PC-9 (cell line): ENCODE results near the gene AHDC1. TPM values are rescaled to one million over a fixed set of nuclear protein-coding genes. Genes with fewer than 3 reads are reported as not detected.

Experiments used
- BruUV-seq: library from RNA; stranded (reverse); fragments of 400-500 nt; replicated peaks from 2 replicates; lab custom pipeline; 2021; lab: Mats Ljungman, UMichigan
- CTCF ChIA-PET: fragments of 300-600 bp; sonication (Branson Sonifier 250); formaldehyde crosslinking; loops from one replicate; lab custom pipeline; 2022; ENCODE audit warnings: antibody characterized with exemption; lab: Charles Lee
- POLR2A ChIA-PET: fragments of 300-600 bp; sonication (Branson Sonifier 250); formaldehyde crosslinking; loops from one replicate; lab custom pipeline; 2022; ENCODE audit warnings: antibody characterized with exemption; ENCODE audit not compliant: unreplicated experiment; lab: Charles Lee
- DNase-seq, 2 experiments: peaks; one replicate each; pipeline versions ENCODE4 v3.0.0 to v3.0.0-alpha.2; 2015 to 2022; ENCODE audit warnings: mixed read lengths in 1 of 2
- H2AFZ ChIP-seq: fragments of 200-600 bp; sonication (generic); 2 replicates; pipeline ENCODE4 v1.8.1; 2017; ENCODE audit warnings: antibody characterized with exemption
- H3F3A ChIP-seq: fragments of 200-600 bp; sonication (generic); 2 replicates; pipeline ENCODE4 v1.8.1; 2017; ENCODE audit warnings: antibody characterized with exemption, mild to moderate bottlenecking, low read depth; ENCODE audit not compliant: insufficient read depth
- H3K27ac ChIP-seq: fragments of 200-600 bp; sonication (generic); 2 replicates; pipeline ENCODE4 v1.6.1; 2016; ENCODE audit warnings: mixed run types
- H3K27me3 ChIP-seq: fragments of 200-600 bp; sonication (generic); 2 replicates; pipeline ENCODE4 v1.6.1; 2016; ENCODE audit warnings: low read depth, mixed run types; ENCODE audit not compliant: insufficient read depth
- H3K36me3 ChIP-seq: fragments of 200-600 bp; sonication (generic); 2 replicates; pipeline ENCODE4 v1.6.1; 2016; ENCODE audit warnings: low read depth, mixed run types
- H3K4me1 ChIP-seq: fragments of 200-600 bp; sonication (generic); replicated peaks from 2 replicates; pipeline ENCODE4 v1.6.1; 2016; ENCODE audit warnings: mixed run types; ENCODE audit not compliant: insufficient read depth
- H3K4me2 ChIP-seq: fragments of 200-600 bp; sonication (generic); 2 replicates; pipeline ENCODE4 v1.6.1; 2017; ENCODE audit warnings: mixed run types
- H3K4me3 ChIP-seq: fragments of 200-600 bp; sonication (generic); 2 replicates; pipeline ENCODE4 v1.6.1; 2016; ENCODE audit warnings: mixed run types
- H3K79me2 ChIP-seq: fragments of 200-600 bp; sonication (generic); 2 replicates; pipeline ENCODE4 v1.6.1; 2017; ENCODE audit warnings: low read depth, mixed run types
- H3K9me2 ChIP-seq: fragments of 200-600 bp; sonication (generic); 2 replicates; pipeline ENCODE4 v1.8.1; 2017; ENCODE audit warnings: mild to moderate bottlenecking; ENCODE audit not compliant: insufficient read depth
- H3K9me3 ChIP-seq: fragments of 200-600 bp; sonication (generic); 2 replicates; pipeline ENCODE4 v1.8.1; 2016; ENCODE audit warnings: low read depth; ENCODE audit not compliant: insufficient read depth
- H4K20me1 ChIP-seq: fragments of 200-600 bp; sonication (generic); 2 replicates; pipeline ENCODE4 v1.8.1; 2017; ENCODE audit not compliant: insufficient read depth
- CTCF ChIP-seq: fragments of 200-600 bp; sonication (generic); conservative IDR thresholded peaks from 2 replicates; pipeline ENCODE4 v1.6.1; 2017; ENCODE audit warnings: mixed run types, antibody characterized with exemption, mild to moderate bottlenecking, moderate library complexity
- EZH2 ChIP-seq: fragments of 200-600 bp; sonication (generic); IDR thresholded peaks from 2 replicates; pipeline ENCODE4 v1.8.0; 2017; ENCODE audit warnings: antibody characterized with exemption, low read depth
- intact Hi-C: fragments of 100-400 bp; cut with micrococcal nuclease; formaldehyde crosslinking; loops from one replicate; pipeline ENCODE4 v1.10.0; 2022; ENCODE audit not compliant: unreplicated experiment
- total RNA-seq: library from RNA; stranded (reverse); gene quantifications from 2 replicates; pipeline ENCODE4 v1.2.3, GENCODE V29; 2021

AHDC1 gene
- total RNA-seq, 1 experiment from 2014 or later = 48.8 TPM

- Histone ChIP-seq H3K4me2 (peak overlapping the region; percentile 79), H3K36me3 (no peaks in the 10 kb centered on the region), H3K9me3 (no peaks in the 10 kb centered on the region), H3F3A (peaks cover 12% of the 10 kb centered on the region; the same call in 1 of the 2 replicates), H3K79me2 (peaks cover 7% of the 10 kb centered on the region; the same call in 1 of the 2 replicates), H3K27ac (no peak overlapping the region), H3K9me2 (no peaks in the 10 kb centered on the region), H4K20me1 (no peaks in the 10 kb centered on the region), H3K4me1 (peaks cover 32% of the 10 kb centered on the region), H3K27me3 (no peaks in the 10 kb centered on the region), H2AFZ (no peak overlapping the region), H3K4me3 (peak overlapping the region; percentile 53; the same call in 1 of the 2 replicates)
- peak; percentile 58 for TF ChIP-seq CTCF
- no peak for TF ChIP-seq EZH2
- BruUV-seq = no TSS peak
- peak; percentile 82 to 98 for DNase-seq
- intact Hi-C loops = loop anchor here (1.0 to 2.0 kb wide), 2 partner anchors 11 to 34 kb away; no protein-coding TSS in a partner anchor
- CTCF ChIA-PET = interaction anchor here (0.6 to 1.8 kb wide), 3 partner anchors 11 to 34 kb away, joined by 3 to 22 read pairs (median 8); no protein-coding TSS in a partner anchor
- POLR2A ChIA-PET = interaction anchor here (0.7 to 1.4 kb wide), 2 partner anchors 12 to 27 kb away, joined by 4 to 24 read pairs; no protein-coding TSS in a partner anchor
Observed at GRCh38 chr1:27568300-27569087, 35.5 kb downstream of the AHDC1 start.

DNA sequence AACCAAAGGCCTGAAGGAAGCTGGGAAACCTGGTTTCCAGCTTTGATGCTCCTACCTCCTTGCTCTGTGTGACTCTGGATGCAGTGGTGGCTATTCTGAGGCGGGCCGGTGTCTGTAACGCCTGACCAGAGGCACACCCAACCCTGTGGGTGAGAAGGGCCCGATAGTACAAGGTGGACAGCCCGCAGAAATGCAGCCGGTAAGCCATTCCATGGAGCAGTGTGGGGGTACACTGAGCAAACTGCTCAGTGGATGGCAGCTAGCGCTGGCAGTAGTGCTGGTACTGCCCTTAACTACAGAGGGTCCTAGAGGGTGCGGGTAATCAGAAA, 36.0 kb downstream of the AHDC1 start:
- no peak overlapping the region for H3K27ac ChIP-seq
- no peaks in the 10 kb centered on the region for H4K20me1 ChIP-seq
- TF ChIP-seq CTCF (no peak), EZH2 (no peak)
- POLR2A ChIA-PET = interaction anchor here (1.4 kb wide), 1 partner anchor 11 kb away, joined by 4 read pairs; no protein-coding TSS in a partner anchor
- intact Hi-C loops = loop anchor here (1.0 to 2.0 kb wide), 2 partner anchors 11 to 35 kb away; no protein-coding TSS in a partner anchor
- H3K4me1 ChIP-seq = peaks cover 36% of the 10 kb centered on the region
- H2AFZ ChIP-seq = no peak overlapping the region
- peak overlapping the region; percentile 32; the same call in 1 of the 2 replicates for H3K4me3 ChIP-seq
- H3K27me3 ChIP-seq = no peaks in the 10 kb centered on the region
- no peaks in the 10 kb centered on the region for H3K9me3 ChIP-seq
- H3K79me2 ChIP-seq = peaks cover 7% of the 10 kb centered on the region; the same call in 1 of the 2 replicates
- DNase-seq = no peak
- H3F3A ChIP-seq = peaks cover 12% of the 10 kb centered on the region; the same call in 1 of the 2 replicates
- CTCF ChIA-PET = interaction anchor here (1.6 to 1.8 kb wide), 2 partner anchors 10 to 34 kb away, joined by 8 to 22 read pairs; no protein-coding TSS in a partner anchor
- BruUV-seq = no TSS peak
- no peaks in the 10 kb centered on the region for H3K9me2 ChIP-seq
- H3K4me2 ChIP-seq = peak overlapping the region; percentile 79
- no peaks in the 10 kb centered on the region for H3K36me3 ChIP-seq

DNA sequence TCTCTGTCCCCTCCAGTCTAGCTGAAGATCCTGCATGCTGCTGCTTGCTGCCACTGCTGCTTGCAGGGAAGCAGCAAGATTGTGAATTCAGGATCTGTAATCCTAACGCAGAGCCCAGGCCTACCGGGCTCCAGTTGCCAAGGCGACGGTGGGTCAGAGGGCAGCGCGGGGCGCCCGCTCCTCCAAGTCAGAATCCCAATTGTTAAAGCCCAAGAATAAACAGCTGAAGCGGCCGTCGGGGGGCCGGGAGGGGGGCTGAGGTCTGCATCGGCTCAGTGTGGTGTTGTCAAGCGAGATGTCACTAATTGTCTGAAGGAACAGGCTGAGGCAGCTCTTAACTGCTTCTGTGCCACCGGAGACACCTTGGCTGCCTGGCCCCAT, 36.8 kb downstream of the AHDC1 start:
- Histone ChIP-seq H3K9me3 (no peaks in the 10 kb centered on the region), H3K27ac (no peak overlapping the region), H4K20me1 (no peaks in the 10 kb centered on the region), H3K9me2 (no peaks in the 10 kb centered on the region), H3K27me3 (no peaks in the 10 kb centered on the region), H3F3A (peaks cover 12% of the 10 kb centered on the region; the same call in 1 of the 2 replicates), H3K79me2 (peaks cover 7% of the 10 kb centered on the region; the same call in 1 of the 2 replicates), H3K36me3 (no peaks in the 10 kb centered on the region), H3K4me3 (no peak overlapping the region), H3K4me1 (peaks cover 36% of the 10 kb centered on the region), H2AFZ (no peak overlapping the region), H3K4me2 (no peak overlapping the region)
- TF ChIP-seq EZH2 = no peak
- TF ChIP-seq CTCF = no peak
- POLR2A ChIA-PET = interaction anchor here (0.6 kb wide), 1 partner anchor 72 kb away, joined by 3 read pairs; no protein-coding TSS in a partner anchor
- intact Hi-C loops = no loop called here
- CTCF ChIA-PET = interaction anchor here (1.6 kb wide), 1 partner anchor 9 kb away, joined by 4 read pairs; no protein-coding TSS in a partner anchor
- no peak for DNase-seq
- no TSS peak for BruUV-seq
